NCI-H2196 treated with DMSO at 0.1 percent for 48 hours (cell line): ENCODE results near the gene DENND2A.
A peak's percentile ranks its signal among the peaks of the same experiment; 100 is the strongest.
"Not testable (repeated sequence)": the region's sequence is repeated elsewhere in the genome, so short reads cannot be mapped to it uniquely, and the experiment has no call there.

Source experiments
- DNase-seq: peaks from one replicate; lab custom pipeline; 2025; ENCODE audit not compliant: unreplicated experiment; lab: John Stamatoyannopoulos, UW

DENND2A gene

GRCh38 chr7:140673063-140673773, 32.6 kb upstream of the DENND2A start:
- DNase-seq: peak; percentile 58

- DNase-seq: peak; percentile 28
Measured at GRCh38 chr7:140672382-140673062, 31.9 kb upstream of the DENND2A start, which contains the start of gene ADCK2. Gene ADCK2, plus strand, starts transcription at chr7:140672945. Its CDS starts 386 bp downstream, at chr7:140673331.

DNA sequence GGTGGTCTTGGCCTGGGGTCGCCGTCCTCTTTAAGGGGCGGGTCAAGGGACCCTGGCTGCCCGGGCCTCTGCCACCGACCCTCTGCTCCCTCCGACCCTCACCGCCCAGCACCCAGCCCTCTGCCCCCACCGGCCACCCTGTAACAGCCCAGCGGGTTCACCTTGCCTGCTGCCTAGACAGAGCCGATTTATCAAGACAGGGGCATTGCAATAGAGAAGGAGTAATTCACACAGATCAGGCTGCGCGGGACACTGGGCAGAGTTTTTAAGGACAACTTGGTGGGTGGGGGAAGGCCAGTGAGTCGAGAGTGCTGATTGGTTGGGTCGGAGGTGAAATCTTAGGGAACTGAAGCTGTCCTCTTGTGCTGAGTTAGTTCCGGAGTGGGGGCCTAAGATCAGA, 31.4 kb upstream of the DENND2A start:
- no peak for DNase-seq

- no peak for DNase-seq
Measured at GRCh38 chr7:140670343-140670935, 29.8 kb upstream of the DENND2A start.

- not testable (repeated sequence) for DNase-seq
Measured at GRCh38 chr7:140669862-140670261, 29.2 kb upstream of the DENND2A start.

- DNase-seq: no peak
Measured at GRCh38 chr7:140669352-140669751, 28.7 kb upstream of the DENND2A start.

- DNase-seq: no peak
Measured at GRCh38 chr7:140668641-140669040, 28.0 kb upstream of the DENND2A start.

DNA sequence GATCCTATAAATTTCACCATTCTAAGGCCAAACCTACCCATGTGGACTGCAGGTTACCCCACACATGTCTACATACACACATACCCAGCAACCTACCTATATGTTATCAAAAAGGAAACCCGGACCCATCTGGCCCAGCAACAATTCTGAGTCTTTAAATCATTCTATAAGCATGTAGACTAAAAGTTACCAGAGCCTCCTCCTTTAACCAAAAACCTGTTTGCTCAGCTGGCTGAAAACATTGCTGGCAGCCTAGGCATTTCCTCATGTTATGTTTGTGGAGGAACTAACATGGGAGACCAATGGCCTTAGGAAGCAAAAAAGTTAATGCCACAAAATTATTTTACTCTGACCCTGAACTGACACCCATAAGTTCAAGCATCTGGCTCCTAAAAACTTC, 26.9 kb upstream of the DENND2A start:
- DNase-seq: no peak

DNA sequence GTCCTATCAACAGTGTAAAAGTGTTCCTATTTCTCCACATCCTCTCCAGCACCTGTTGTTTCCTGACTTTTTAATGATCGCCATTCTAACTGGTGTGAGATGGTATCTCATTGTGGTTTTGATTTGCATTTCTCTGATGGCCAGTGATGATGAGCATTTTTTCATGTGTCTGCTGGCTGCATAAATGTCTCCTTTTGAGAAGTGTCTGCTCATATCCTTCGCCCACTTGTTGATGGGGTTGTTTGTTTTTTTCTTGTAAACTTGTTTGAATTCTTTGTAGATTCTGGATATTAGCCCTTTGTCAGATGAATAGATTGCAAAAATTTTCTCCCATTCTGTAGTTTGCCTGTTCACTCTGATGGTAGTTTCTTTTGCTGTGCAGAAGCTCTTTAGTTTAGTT, 22.3 kb upstream of the DENND2A start:
- not testable (repeated sequence) for DNase-seq

GRCh38 chr7:140661124-140661523, 20.5 kb upstream of the DENND2A start:
- DNase-seq: no peak

- no peak for DNase-seq
Measured at GRCh38 chr7:140659856-140660255, 19.2 kb upstream of the DENND2A start.

DNA sequence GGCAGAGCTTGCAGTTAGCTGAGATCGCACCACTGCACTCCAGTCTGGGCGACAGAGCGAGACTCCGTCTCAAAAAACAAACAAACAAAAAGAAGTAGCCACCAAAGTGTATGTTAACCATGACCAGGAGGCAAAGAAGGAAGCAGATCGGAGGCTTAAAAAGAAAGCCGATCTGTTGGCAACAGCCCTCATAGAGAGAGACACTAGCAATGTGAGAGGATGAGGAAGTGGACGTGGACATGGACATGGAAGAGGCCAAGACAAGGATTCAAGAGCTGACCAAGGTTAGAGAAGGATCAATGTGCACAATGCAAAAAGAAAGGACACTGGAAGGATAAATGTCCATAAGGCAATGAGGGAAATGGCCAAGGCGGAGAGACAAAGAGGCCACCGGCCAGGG, 17.3 kb upstream of the DENND2A start:
- no peak for DNase-seq

DNA sequence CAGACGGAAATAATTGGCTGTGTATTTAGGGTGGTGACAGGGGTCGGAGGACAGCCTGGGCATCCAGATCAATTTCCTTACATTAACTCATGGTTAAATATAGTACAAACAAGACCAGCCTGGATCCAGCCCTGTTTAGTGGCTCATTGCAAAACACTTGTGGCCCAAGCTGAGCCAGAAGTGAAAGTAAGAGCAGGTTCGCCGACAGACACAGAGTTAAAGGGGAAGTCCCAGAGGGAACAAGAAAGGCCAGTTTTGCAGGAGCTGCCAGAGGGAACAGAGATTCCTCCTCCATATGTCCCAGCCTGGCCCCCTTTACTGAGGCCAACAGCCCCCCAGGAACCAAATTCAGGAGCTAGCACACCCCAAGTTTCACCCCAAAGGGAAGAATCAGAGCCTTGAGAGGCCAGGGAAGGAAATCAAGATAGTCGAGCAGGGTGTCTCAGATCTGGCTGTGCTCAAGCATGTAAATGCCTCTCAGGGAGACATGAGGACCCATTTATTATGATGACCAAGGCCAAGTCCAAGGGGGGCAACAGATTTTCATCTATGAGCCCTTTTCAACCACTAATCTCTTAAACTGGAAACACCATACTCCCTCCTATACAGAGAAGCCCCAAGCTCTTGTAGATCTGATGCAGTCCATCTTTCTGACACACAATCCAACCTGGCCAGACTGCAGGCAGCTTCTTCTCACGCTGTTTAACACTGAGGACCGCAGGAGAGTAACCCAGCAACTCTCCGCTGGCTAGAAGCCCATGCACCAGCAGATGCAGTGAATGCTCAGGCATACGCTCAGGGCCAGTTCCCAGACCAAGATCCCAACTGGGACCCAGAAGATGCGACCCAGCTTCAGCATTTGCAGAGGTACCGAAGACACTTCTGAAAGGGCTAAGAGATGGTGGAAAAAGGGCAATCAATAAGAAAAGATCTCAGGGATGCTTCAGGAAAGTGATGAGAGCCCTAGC, 16.2 kb upstream of the DENND2A start:
- peak; percentile 48 for DNase-seq

- no peak for DNase-seq
Measured at GRCh38 chr7:140655511-140656408, 15.1 kb upstream of the DENND2A start.

DNA sequence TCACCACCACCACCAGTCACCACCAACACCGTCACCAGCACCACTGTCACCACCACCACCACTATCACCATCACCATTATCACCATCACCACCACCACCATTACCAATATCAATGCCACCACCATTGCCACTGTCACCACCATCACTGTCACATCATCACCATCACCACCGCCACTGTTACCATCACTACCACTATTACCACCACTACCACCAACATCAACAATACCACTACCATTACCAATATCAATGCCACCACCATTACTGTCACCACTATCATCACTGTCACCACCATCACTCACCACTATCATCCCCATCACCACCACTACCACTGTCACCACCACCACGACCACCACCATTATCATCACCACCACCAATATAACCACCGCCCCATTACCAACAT, 14.0 kb upstream of the DENND2A start:
- DNase-seq: no peak

- no peak for DNase-seq
Measured at GRCh38 chr7:140654109-140654387, 13.4 kb upstream of the DENND2A start.

GRCh38 chr7:140653319-140654108, 12.9 kb upstream of the DENND2A start:
- DNase-seq: peak; percentile 64

DNA sequence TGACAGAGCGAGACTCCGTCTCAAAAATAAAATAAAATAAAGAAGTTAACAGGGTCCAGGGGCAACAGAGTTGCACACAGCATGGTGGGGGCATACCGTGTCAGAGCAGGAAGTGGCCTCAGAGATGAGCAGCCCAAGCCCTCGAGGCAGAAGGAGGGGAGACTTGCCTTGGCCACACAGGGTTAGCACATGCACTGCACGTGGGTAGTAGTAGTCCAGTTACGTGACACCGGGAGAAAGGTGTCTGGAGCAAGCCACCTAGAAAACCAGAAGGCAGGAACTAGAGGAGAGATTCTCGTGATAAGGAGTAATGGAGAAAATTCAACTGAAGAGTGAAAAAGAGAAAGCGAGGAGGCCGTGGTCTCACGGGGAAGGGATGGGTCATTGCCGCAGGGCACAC, 9.8 kb upstream of the DENND2A start:
- DNase-seq: no peak

DNA sequence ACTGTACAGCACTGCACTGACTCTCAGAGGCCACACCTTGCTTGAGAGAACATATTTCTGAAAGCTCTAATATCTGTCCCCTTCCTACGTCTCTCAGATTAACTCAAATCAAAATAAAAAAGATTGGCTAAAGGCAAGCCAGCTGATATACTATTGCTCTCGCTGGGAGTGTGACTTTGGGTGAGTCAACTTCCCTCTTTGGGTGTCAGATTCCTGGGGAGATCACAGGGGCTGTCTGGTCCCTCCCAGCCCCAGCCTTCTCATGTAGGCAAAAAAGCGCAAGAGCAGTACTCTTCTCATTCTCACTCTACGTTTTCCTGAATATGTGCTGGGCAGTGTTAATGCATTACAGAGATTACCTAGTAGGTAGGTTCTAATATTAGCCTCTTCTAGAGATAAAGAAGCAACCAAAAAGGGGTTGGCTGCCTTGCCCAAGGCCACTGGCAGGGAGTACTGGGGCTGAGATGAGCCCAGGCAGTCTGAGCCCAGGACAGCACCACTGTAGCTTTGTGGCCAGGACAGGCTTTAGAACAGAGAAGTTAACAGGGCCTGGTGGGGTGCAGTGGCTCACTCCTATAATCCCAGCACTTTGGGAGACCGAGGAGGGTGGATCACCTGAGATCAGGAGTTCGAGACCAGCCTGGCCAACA, 9.1 kb upstream of the DENND2A start:
- no peak for DNase-seq
